ENCODE measurements around the gene PHKA1. TPM values are rescaled to one million over a fixed set of nuclear protein-coding genes. Genes with fewer than 3 reads are reported as not detected.
A peak's percentile ranks its signal among the peaks of the same experiment; 100 is the strongest.

The PHKA1 gene
- total RNA-seq, 1 experiment from 2014 or later, result 7.4 TPM

GRCh38 chrX:72713130-72713529, 976 bp downstream of the PHKA1 start:
- no peak for DNase-seq
- intact Hi-C loops (cut with micrococcal nuclease; ENCODE audit: unreplicated experiment), result loop anchor here (5.0 kb wide), 1 partner anchor 91 kb away; no protein-coding TSS in a partner anchor
- Mint-ChIP-seq H3K9me3 (ENCODE audit: low read depth, unreplicated experiment) (no peaks in the 10 kb centered on the region), H3K4me3 (ENCODE audit: low read depth, unreplicated experiment) (peak overlapping the region; percentile 91), H3K4me1 (ENCODE audit: low read depth, unreplicated experiment) (peaks cover 15% of the 10 kb centered on the region), H3K27ac (ENCODE audit: unreplicated experiment) (peak overlapping the region; percentile 70), H3K27me3 (ENCODE audit: unreplicated experiment) (no peaks in the 10 kb centered on the region), H3K36me3 (ENCODE audit: insufficient read depth, unreplicated experiment) (peaks cover 17% of the 10 kb centered on the region)
- TF ChIP-seq, protein P1, sequence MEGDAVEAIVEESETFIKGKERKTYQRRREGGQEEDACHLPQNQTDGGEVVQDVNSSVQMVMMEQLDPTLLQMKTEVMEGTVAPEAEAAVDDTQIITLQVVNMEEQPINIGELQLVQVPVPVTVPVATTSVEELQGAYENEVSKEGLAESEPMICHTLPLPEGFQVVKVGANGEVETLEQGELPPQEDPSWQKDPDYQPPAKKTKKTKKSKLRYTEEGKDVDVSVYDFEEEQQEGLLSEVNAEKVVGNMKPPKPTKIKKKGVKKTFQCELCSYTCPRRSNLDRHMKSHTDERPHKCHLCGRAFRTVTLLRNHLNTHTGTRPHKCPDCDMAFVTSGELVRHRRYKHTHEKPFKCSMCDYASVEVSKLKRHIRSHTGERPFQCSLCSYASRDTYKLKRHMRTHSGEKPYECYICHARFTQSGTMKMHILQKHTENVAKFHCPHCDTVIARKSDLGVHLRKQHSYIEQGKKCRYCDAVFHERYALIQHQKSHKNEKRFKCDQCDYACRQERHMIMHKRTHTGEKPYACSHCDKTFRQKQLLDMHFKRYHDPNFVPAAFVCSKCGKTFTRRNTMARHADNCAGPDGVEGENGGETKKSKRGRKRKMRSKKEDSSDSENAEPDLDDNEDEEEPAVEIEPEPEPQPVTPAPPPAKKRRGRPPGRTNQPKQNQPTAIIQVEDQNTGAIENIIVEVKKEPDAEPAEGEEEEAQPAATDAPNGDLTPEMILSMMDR (IDR thresholded peaks at IDR 0.05; ENCODE audit: unreplicated experiment), result no peak
- BruUV-seq (replicated peaks), result no TSS peak
- CTCF ChIA-PET, result no interaction called here

GRCh38 chrX:72712094-72712755, 1.9 kb downstream of the PHKA1 start:
- H3K27me3 Mint-ChIP-seq (ENCODE audit: unreplicated experiment), result no peaks in the 10 kb centered on the region
- H3K4me1 Mint-ChIP-seq (ENCODE audit: low read depth, unreplicated experiment), result peaks cover 15% of the 10 kb centered on the region
- CTCF ChIA-PET, result no interaction called here
- intact Hi-C loops (cut with micrococcal nuclease; ENCODE audit: unreplicated experiment), result loop anchor here (5.0 kb wide), 1 partner anchor 90 kb away; no protein-coding TSS in a partner anchor
- H3K4me3 Mint-ChIP-seq (ENCODE audit: low read depth, unreplicated experiment), result peak overlapping the region; percentile 91
- BruUV-seq (replicated peaks), result TSS peak; percentile 19
- H3K36me3 Mint-ChIP-seq (ENCODE audit: insufficient read depth, unreplicated experiment), result peaks cover 17% of the 10 kb centered on the region
- no peak overlapping the region for H3K27ac Mint-ChIP-seq (ENCODE audit: unreplicated experiment)
- DNase-seq, result no peak
- TF ChIP-seq, protein P1 (IDR thresholded peaks at IDR 0.05; ENCODE audit: unreplicated experiment), result no peak
- H3K9me3 Mint-ChIP-seq (ENCODE audit: low read depth, unreplicated experiment), result no peaks in the 10 kb centered on the region

DNA sequence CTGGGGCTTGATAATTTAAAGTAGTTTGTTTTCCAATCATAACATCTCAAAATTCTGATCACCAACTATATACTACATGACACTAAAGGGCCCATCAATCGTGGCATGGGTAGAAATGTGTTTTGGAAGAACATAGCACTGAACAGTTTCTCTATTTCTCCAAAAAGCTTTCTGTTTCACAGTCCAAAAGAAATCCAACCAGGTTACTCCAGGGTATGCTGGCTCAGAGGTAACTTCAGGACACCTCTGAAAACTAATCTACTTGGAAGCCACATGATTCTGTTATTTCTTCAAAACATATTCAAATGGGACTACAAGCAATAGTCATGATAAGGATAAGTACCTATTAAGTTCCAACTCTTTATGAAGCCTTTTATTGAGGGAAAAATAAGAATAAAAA, 8.3 kb downstream of the PHKA1 start:
- CTCF ChIA-PET, result no interaction called here
- BruUV-seq (replicated peaks), result no TSS peak
- Mint-ChIP-seq H3K4me1 (ENCODE audit: low read depth, unreplicated experiment) (no peaks in the 10 kb centered on the region), H3K27ac (ENCODE audit: unreplicated experiment) (no peak overlapping the region), H3K36me3 (ENCODE audit: insufficient read depth, unreplicated experiment) (no peaks in the 10 kb centered on the region), H3K4me3 (ENCODE audit: low read depth, unreplicated experiment) (no peak overlapping the region), H3K9me3 (ENCODE audit: low read depth, unreplicated experiment) (no peaks in the 10 kb centered on the region), H3K27me3 (ENCODE audit: unreplicated experiment) (no peaks in the 10 kb centered on the region)
- intact Hi-C loops (cut with micrococcal nuclease; ENCODE audit: unreplicated experiment), result no loop called here
- DNase-seq, result no peak
- TF ChIP-seq, protein P1 (IDR thresholded peaks at IDR 0.05; ENCODE audit: unreplicated experiment), result no peak

DNA sequence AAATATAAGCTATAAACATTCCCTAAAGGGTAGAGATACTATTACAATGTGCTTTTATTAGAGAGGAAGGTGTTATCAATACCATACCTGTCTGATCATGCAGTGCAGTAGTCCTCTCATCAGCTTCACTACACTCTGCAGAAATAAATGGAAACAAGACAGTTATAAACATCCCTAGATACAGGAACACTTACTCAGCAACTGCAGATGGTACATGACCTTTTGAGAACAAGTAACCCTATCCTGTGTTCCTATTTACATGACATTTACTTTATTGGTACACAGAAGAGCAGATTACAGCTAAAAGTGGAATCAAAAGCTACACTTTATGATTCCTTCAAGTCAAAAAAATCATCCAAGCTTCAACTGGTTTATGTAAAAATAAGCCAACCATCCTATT, 9.0 kb downstream of the PHKA1 start:
- no TSS peak for BruUV-seq (replicated peaks)
- H3K27ac Mint-ChIP-seq (ENCODE audit: unreplicated experiment), result no peak overlapping the region
- CTCF ChIA-PET, result interaction anchor here (0.6 kb wide), 1 partner anchor 1059 kb away, joined by 3 read pairs; no protein-coding TSS in a partner anchor

More for the DNA sequence above, 9.0 kb downstream of the PHKA1 start:
- Mint-ChIP-seq H3K4me1 (ENCODE audit: low read depth, unreplicated experiment) (no peaks in the 10 kb centered on the region), H3K36me3 (ENCODE audit: insufficient read depth, unreplicated experiment) (no peaks in the 10 kb centered on the region), H3K9me3 (ENCODE audit: low read depth, unreplicated experiment) (no peaks in the 10 kb centered on the region), H3K27me3 (ENCODE audit: unreplicated experiment) (no peaks in the 10 kb centered on the region), H3K4me3 (ENCODE audit: low read depth, unreplicated experiment) (no peak overlapping the region)
- TF ChIP-seq, protein P1 (IDR thresholded peaks at IDR 0.05; ENCODE audit: unreplicated experiment), result no peak
- DNase-seq, result no peak
- intact Hi-C loops (cut with micrococcal nuclease; ENCODE audit: unreplicated experiment), result no loop called here
